SW 1271 (cell line): ENCODE results near the gene PDPK1.
"Not testable (repeated sequence)": the region's sequence is repeated elsewhere in the genome, so short reads cannot be mapped to it uniquely, and the experiment has no call there.

Experiments
- DNase-seq, 2 experiments: peaks; one replicate each; lab custom pipeline; 2025; lab: John Stamatoyannopoulos, UW

Gene PDPK1

DNA sequence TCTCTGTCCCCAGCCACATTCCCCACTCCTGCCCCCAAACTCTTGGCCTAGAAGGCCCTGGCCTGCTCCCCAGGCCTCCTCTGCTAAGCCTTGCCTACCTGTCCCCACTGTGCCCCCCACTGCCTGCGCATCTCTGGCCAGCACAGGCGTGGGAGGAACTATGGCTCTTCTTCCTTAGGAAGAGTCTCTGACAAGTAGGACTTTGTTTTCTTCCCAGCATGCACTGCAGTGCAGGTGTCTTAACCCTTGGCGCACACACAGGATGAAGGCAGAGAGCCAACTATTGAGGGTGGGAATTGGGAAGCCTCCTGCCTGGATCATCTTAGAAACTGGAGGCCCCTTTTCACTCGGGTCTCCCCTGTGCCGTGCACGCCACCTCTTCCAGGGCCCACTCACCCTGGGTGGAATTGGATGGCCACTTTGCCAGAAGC lies 14.0 kb upstream of the PDPK1 start:
- DNase-seq: no peak

DNA sequence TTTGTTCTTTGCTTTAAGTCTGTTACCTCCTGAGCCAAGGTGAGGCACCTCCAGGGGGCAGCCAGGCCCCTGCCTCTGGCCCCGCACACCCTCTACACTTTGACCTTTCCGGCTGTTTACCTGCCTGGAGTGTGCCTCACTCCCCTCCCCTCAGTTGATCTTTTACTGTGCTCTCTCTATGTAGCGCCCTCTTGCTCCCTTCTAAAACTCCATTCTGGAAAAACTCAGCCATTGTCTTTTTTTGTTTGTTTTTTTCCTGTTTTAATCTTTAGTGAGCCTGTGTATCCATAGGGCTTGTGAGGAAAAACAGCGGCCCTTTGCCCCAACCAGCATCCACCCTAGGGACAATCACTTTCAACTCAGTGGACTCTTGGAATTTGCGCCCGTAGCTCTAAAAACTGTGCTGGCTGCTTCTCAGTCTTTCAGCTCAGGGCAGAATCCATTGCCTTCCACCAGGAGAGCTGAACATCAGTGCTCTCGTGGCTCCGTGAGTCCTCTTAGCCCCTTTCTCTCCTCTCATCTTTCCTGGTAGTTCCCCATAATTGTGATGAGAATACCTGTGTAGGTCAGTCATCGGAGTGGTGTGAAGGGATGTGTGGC lies 13.4 kb upstream of the PDPK1 start:
- DNase-seq: no peak

DNA sequence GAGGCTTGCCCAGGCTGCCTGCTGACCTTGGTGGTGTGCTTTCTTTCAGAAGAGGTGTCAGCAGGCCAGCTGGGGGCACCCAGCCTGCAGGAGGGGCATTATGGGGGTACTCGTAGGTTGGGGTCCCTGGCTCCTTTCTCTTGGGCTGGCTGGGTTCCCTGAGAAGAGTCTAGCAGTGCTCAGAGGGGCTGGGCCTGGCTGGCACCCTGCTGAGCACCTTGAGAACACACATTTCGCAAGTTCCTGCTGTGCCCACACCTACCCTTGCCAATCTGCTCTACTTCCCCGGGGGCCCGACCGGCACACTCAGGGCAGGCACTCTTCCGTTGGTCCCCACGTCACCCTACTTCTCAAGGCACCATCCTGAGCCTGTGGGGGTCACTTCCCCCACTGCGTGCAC lies 11.7 kb upstream of the PDPK1 start:
- no peak for DNase-seq

DNA sequence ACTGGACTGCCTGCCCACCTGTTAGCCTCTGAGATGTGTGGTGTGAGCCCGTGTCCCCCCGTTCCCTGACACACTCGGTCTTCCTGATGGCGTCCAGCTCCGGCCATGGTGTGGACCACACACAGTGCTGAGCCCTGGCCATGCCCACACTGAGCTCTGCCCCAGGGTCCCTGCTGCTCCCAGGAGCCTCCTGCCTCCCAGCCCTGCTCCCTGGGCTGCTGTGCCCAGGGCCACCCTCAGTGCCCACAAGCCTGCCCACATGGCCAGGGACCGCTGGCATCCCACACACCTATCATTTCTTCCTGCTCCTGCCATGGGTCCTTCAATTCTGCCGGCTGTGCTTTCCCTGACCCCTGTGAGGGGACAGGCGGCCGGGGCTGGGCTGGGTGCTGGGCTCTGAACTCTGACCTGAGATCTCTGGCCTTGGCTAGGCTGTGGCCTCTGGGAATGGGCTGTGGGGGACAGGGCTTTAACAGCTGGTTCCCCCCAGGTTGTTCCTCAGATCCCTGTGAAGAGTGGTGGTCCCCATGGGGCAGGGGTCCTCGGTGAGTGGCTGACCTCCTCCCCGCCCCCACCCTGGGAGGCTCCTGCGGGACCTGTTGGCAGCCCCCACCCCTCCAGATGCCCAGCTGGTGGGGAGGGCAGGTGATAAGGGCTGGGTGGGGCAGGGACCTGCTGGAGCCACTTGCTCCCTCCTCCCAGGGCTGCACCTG lies 10.6 kb upstream of the PDPK1 start:
- DNase-seq: no peak

DNA sequence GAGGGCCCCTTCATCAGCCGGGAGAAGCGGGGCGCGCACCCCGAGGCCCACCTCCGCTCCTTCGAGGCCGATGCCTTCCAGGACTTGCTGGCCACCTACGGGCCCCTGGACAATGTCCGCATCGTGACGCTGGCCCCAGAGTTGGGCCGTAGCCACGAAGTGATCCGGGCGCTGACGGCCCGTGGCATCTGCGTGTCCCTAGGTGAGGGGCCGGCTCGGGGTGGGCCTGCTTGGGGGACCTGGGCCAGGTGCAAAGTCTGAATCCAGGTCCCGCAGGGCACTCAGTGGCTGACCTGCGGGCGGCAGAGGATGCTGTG lies 10.1 kb upstream of the PDPK1 start:
- no peak for DNase-seq

DNA sequence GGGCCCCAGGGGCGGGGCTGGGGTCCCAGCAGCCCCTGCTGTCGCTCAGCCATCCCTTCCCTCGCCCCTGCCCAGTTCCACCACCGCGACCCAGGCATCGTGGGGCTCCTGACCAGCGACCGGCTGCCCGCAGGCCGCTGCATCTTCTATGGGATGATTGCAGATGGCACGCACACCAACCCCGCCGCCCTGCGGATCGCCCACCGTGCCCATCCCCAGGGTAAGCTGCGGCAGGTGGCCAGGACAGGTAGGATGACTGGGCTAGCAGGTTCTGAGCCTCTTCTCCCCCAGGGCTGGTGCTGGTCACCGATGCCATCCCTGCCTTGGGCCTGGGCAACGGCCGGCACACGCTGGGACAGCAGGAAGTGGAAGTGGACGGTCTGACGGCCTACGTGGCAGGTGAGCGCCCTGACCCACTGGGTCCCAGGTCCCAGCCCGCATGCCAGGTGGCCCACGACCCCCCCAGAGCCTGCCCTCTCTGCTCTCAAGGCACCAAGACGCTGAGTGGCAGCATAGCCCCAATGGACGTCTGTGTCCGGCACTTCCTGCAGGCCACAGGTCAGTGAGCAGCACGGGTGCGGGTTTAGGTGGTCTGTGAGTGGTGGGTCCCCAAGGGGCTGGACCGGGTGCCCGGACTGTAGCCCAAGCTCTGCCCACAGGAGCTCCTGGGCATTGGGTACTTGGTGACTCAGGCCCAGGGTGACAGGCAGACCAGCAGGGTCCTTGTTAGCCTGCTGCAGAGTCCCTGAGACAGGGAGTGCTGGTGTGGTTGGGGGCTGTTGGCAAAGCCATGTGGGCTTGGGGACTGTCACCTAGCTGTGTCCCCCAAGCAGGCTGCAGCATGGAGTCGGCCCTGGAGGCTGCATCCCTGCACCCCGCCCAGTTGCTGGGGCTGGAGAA lies 9.4 kb upstream of the PDPK1 start:
- no peak for DNase-seq

DNA sequence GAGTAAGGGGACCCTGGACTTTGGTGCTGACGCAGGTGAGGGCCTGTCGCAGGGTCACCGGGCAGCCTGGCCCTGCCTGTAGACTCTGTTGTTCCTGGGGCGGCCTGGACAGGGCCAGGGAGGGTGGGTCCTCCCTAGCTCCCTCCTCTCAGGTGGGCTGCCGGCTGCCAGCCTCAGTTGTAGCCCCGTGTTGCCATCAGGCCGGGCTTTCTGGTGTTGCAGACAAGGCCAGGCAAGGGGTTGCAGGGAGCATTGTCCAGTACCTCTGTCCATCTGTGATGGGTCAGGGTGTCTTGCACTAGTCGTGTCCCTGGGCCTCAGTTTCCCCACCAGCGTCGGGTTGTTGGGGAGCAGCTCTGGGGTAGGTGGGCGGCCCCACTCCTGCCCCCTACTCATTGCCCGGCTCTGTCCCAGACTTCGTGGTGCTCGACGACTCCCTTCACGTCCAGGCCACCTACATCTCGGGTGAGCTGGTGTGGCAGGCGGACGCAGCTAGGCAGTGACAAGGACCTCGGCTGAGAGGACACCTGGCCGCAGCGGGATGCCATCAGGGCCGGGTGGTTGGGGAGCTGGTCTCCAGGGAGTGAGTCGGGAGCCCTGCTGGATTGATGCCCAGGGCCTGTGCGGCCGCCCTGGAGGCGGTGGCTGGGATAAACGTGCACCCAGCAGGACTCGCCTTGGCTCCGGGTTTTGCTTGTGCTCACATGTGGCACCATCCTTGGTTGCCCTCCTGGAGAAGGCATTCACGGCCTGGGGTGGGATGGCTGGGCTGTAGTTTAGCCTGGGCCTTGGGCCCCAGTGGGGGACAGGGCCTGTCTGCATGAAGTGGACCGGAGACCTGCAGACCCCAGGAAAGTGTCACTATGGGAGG lies 8.5 kb upstream of the PDPK1 start:
- DNase-seq: no peak

DNA sequence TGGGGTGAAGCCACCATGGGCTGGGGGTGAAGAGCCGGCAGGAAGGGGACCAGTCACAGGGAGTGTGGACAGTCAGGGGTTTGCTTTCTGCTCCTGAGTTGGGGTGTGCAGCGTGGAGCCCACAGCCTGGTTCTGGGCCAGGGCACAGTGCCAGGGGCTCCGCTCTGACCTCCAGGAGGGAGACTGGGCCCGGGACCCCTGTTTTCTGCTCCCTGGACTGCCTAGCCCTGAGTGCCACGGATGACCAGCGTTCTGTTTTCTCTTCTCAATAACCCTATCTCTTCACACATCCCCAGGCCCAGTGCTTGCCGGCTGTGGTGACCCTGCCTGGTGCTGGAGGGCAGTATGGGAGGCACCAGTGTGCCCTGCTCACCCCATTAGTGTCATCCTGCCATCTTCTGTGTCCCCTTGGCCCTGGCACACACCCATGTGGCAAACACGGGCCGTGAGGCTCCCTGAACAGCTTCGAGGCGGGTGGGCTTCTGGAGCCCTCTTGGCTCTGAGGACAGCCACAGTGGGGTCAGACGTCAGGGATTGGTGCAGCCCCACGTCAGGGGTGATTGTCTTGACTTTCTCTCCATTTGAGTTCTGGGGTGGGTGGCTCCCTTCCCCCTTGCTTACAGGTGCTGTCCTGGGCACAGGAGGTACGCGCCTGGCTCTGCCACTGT lies 7.7 kb upstream of the PDPK1 start:
- DNase-seq: no peak

DNA sequence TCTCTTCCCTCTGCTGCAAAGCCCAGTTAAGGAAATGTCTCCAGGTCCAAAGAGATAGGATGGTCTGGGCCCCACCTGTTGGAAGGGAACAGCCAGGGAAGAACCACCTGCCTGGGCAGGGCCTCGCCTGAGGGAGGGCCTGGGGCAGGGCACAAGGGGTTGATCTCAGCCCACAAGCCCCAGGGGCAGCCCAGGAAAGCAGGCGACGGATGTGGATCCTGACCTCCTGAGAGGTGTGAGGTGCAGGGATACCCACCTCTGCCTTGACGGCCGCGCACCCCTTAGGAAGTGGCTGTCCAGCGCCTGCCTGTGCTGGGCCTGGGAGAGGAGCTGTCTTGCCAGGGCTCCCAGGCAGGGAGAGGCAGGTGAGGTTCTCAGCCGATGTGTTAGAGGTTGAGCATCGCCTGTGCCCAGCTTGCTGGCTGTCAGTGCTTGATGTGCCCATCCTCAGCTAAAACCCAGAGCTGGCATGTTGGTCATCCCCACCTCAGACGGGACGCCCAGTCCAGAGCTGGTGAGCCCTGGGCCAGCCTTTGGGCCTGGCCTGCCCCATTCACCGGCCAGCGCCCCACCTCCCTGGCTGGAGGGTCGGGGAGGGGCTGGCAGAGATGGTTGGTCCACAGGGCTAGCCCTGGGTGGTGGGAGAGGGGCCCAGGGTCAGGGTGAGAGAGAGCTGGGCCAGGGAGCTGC lies 7.0 kb upstream of the PDPK1 start:
- no peak for DNase-seq

DNA sequence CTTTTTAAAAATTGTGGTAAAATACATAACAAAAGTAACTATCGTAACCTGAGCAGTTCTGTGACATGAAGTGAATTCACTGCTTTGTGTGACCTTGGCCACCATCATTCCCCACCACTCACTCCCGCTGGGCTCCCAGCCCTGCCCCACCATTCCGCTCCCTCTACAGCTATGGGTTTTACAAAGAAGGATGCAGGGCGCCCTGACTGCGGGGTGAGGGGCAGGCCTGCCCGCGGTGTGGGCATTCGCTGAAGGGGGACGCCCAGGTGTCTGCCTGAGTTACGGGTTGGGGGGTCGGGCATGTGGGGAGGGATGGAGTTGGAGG lies 6.5 kb upstream of the PDPK1 start, which contains the start of gene CEMP1:
Gene CEMP1, minus strand, starts transcription at position 38 of the 325 bp plus-strand sequence. CDS start 335 bp downstream, outside the sequence.
- DNase-seq: no peak

DNA sequence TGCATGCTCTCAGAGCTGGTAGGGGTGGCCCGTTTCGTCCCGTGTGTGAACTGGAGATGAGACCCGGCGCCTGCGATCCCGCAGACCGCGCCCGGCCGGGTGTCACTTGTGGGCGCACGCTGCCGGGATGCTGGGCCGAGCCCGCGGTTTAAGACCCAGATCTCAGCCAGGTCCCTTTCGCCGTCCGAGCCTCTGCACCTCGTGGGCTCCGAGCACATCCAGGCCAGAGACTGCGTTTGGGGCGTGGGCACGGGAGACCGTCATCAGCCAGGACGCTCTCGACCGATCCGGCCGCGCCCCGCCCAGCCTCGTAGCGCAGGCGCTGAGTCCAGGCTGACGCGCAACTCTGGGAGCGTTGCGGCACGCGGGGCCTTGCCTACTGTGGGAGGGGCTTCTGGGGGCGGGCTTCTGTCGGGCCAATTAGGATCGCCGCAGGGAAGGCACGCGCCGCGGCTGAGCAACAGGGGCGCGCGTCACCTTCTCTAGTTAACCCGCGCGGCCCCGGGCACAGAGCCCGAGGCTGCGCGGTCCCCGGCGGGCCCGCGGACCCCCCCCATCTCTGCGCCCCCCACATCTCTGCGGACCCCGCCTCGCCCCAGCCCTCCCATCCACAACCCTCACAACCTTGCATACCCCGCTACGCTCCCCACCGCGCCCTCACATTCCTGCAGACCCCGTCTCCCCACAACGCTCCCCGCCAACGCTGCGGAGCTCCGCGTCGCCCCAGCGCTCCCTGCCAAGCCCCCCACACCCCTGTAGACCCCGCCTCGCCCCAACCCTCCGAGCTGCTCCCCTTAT lies 5.9 kb upstream of the PDPK1 start:
- peak; percentile 77 to 86 for DNase-seq

DNA sequence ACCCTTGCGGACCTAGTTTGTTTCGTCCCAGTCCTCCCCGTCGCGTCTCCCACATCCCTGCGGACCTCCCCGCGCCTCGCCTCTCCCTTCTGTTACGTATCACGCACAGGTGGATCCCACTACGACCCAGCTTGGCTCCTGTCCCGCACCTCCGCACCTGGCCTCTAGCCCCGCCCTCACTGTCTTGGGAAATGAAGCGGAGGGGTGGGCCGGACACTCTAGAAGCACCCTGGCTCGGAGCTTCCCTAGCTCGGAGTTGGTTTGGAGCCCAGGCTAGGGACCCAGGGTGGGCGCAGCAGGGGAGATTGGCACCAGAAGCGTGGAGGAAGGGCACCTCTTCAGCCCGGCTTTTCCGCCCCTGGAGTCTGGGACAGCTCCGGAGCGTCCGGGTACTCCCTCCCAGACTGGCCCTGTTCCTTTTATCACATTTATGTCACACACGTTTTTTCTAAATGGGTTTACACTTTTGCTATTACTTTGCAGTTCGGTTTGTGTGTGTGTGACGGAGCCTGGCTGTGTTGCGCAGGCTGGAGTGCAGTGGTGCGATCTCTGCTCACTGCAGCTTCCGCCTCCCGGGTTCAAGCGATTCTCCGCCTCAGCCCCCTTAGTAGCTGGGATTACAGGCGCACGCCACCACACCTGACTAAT lies 5.2 kb upstream of the PDPK1 start:
- no peak for DNase-seq

DNA sequence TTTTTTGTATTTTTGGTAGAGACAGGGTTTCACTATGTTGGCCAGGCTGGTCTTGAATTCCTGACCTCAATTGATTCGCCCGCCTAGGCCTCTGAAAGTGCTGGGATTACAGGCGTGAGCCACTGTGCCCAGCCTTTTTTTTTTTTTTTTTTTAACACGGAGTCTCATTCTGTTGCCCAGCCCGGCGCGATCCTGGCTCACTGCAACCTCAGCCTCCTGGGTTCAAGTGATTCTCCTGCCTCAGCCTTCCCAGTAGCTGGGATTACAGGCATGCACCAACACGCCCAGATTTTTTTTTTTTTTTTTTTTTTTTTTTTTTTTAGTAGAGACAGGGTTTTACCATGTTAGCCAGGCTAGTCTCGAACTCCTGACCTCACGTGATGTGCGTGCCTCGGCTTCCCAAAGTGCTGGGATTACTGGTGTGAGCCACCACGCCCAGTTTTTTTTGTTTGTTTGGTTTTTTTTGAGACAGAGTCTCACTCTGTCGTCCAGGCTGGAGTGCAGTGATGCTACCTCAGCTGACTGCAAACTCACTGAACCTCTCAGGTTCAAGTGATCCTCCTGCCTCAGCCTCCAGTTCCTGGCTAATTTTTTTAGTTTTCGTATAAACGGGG lies 4.6 kb upstream of the PDPK1 start:
- not testable (repeated sequence) for DNase-seq

DNA sequence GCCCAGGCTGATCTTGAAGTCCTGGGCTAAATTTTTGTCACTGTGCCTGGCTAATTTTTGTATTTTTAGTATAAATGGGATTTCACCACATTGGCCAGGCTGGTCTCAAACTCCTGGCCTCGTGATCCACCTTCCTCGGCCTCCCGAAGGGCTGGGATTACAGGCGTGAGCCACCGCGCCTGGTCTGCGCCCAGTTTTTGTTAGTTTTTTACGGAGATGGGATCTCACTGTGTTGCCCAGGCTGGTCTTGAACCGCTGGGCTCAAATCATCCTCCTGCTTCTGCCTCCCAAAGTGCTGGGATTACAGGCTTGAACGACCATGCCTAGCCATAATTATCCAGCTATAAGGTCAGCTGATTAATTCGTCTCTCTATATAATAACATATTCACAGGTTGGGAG lies 3.9 kb upstream of the PDPK1 start:
- DNase-seq: no peak

DNA sequence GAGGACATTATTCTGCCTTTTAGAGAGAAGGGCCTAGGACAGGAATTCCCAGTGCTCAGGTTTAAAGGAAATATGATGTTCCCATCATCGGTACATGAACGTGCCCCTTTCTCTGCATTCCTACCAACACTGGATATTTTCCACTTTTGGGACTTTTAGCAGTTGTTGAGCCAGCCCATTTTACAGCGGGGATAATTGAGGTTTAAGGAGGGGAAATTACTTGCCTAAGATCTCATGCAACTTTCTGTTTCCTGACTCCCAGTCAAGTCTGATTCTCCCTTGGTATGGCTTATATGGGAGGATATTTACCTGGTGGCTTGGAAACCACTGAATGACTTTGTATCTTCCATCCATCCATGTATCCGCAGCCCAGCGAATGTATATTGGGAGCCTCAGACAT lies 3.5 kb upstream of the PDPK1 start:
- not testable (repeated sequence) for DNase-seq

DNA sequence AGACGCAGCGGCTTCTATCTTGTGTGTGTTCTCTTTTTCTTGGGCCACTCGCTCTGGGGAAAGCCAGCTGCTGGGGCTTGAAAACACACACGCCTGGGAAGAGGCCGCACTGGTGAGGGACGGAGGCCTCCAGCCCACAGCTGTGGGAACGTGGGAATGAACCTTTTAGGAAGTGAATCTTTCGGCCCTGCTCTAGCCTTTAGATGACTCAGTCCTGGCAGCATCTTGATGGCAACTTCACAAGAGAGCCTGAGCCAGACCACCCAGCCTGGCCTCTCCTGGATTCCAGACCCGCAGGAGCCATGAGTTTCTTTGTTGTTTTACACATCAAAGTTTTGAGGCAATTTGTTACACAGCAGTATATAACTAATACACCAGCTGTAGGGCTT lies 2.2 kb upstream of the PDPK1 start:
- no peak for DNase-seq

DNA sequence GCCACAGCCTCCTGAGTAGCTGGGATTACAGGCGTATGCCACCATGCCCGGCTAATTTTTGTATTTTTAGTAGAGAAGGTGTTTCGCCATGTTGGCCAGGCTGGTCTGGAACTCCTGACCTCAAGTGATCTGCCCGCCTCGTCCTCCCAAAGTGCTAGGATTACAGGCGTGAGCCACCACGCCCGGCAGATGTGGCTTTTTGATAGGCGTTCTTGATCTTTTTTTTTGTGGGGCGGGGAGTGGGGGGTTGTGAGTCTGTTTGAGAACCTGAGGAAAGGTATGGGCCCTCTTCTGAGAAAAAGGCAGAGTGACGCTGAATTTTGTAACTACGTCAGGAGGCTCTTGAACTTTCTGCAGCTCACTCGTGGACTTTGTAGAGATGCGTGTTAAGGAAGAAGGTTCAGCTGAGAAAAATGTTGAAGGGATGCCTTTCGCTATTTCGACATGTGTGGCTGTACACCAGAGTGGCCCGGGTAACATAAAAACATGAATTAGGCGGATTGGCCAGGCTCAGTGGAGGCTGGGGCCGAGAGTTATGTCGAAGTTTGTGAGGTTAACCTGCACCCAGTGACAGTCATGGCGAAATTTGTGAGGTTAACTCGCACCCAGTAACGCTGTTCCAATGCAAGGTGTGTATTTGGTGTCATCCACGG lies 1.5 kb downstream of the PDPK1 start:
- DNase-seq: not testable (repeated sequence)

DNA sequence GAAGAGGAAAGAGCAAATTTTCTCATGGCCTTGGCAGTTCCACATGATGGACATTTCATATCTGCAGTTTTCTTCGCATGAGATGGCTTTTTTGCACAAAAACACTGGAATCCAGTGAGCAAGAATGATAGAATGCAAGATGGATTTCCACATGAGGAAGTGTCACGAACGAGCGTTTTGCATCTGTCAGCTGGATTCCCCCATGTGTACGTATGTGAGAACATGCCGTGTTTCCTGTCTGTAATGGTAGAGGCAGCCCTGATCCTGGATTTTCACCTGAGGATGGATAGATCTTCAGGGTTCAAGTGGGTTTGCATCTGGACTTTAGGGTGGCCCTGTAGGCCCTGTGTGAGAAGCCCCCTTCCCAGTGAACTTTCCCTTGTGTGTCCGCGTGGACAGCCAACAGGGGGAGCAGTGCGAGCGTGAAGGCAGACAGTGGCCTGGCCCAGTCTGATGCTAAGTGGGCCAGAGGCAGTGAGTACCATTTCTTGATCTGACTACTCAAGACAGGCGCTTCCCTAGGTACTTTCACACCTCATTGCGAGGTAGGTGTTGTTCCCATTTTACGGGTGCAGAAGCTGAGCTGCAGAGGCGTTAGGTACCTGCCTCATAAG lies 2.1 kb downstream of the PDPK1 start:
- DNase-seq: not testable (repeated sequence)
